ENCODE results near the gene CPSF4. TPM values are rescaled to one million over a fixed set of nuclear protein-coding genes. Genes with fewer than 3 reads are reported as not detected.

Gene CPSF4
- total RNA-seq, 1 donor from 2014 or later = 69.5 TPM

DNA sequence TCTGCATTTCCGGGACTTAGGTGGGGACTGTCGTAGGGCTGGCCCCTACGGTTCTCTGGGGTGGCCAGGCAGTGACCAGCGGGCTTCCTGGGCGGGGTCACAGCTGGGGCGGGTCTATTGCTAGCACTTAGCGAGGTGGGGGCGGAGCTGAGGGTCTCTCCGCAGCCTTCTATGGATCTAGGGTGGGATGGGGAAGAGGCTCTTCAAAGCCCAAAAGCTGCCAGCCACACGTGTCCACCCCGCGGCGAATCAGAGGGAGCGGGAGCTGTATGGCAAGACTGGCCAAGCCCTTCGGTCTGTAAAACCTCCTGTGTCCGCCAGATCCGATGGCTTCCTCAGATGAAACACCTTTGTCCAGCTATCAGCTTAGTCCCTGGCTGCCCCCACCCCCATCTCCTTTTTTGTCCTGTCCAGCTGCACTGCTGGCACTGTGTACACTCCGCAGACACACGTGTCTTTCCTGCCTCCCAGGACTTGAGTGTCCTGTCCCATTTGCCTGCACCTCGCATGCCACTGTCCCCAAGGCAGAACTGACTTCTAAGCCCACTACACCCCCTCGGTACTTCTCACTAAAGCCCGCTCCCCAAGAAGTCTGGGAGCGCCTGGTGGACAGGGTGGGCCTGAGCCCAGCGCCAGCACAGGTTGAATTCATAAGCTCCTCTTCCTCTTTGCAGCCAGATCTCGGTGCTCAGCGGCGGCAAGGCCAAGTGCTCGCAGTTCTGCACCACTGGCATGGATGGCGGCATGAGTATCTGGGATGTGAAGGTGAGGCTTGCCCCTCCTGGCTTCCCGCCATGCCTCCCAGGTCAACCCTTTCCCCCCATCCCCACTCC is 45.2 kb upstream of the CPSF4 start:
- peaks cover 14% of the 10 kb centered on the region for H3K4me1 Mint-ChIP-seq
- TF ChIP-seq, protein P1, sequence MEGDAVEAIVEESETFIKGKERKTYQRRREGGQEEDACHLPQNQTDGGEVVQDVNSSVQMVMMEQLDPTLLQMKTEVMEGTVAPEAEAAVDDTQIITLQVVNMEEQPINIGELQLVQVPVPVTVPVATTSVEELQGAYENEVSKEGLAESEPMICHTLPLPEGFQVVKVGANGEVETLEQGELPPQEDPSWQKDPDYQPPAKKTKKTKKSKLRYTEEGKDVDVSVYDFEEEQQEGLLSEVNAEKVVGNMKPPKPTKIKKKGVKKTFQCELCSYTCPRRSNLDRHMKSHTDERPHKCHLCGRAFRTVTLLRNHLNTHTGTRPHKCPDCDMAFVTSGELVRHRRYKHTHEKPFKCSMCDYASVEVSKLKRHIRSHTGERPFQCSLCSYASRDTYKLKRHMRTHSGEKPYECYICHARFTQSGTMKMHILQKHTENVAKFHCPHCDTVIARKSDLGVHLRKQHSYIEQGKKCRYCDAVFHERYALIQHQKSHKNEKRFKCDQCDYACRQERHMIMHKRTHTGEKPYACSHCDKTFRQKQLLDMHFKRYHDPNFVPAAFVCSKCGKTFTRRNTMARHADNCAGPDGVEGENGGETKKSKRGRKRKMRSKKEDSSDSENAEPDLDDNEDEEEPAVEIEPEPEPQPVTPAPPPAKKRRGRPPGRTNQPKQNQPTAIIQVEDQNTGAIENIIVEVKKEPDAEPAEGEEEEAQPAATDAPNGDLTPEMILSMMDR (IDR thresholded peaks at IDR 0.05; ENCODE audit: unreplicated experiment) = no peak
- H3K36me3 Mint-ChIP-seq = peaks cover 12% of the 10 kb centered on the region
- peak overlapping the region; percentile 86 for H3K4me3 Mint-ChIP-seq
- no peaks in the 10 kb centered on the region for H3K27me3 Mint-ChIP-seq (ENCODE audit: low read depth)
- H3K27ac Mint-ChIP-seq = peak overlapping the region; percentile 82
- DNase-seq (ENCODE audit: low spot score in 2 of 2, unreplicated experiment in 2 of 2) = no peak
- no peaks in the 10 kb centered on the region for H3K9me3 Mint-ChIP-seq

DNA sequence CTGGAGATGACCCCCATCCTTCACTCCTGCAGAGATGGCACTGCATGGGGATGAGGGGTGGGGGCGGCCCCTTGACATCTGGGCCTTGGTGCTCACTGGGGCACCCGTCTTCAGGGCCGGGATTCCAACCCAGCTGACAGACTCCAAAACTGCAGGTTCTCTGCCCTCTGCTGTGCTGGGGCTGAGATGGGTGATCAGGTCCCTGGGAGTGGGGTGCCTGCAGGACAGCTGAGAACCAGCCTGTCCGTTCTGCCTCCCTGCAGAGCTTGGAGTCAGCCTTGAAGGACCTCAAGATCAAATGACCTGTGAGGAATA is 44.6 kb upstream of the CPSF4 start:
- no peak for DNase-seq (ENCODE audit: low spot score in 2 of 2, unreplicated experiment in 2 of 2)
- Mint-ChIP-seq H3K4me1 (peaks cover 14% of the 10 kb centered on the region), H3K9me3 (no peaks in the 10 kb centered on the region), H3K36me3 (peaks cover 12% of the 10 kb centered on the region), H3K27me3 (ENCODE audit: low read depth) (no peaks in the 10 kb centered on the region), H3K27ac (no peak overlapping the region), H3K4me3 (peak overlapping the region; percentile 86)
- TF ChIP-seq, protein P1 (IDR thresholded peaks at IDR 0.05; ENCODE audit: unreplicated experiment) = no peak

DNA sequence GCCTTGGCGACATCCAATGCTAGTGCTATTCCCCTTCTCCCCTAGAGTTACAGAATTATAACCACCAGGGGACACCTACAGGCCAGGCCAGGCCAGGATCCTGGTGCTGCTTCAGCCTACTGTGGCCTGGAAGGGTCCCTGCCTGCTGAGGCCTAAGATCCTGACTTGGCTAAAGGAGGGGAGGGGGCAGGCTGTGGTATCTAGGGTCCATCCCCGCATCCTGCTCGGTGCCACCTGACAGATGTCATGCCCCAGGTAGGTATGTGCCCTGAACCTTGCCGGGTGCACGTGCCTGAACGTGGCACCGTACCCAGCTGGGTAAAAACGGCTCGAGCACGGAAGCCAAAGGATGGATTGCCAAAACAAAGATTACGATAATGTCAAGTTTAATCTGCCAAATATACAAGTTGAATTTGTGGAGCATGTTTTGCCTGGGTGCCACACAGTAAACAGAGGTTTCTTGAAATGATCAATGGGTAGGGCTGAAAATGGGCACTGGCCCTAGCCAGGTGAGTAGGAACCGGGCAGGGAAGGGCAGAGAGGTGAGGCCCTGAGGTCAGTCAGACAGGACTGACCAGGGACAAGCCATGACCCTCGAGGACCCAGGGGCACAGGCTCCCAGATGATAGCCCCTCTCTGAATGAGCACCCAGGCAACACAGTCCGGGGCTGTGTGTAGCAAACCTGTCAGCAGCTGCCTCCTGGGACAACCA is 43.0 kb upstream of the CPSF4 start:
- H3K4me1 Mint-ChIP-seq = peaks cover 14% of the 10 kb centered on the region
- peaks cover 15% of the 10 kb centered on the region for H3K36me3 Mint-ChIP-seq
- TF ChIP-seq, protein P1 (IDR thresholded peaks at IDR 0.05; ENCODE audit: unreplicated experiment) = no peak
- H3K27me3 Mint-ChIP-seq (ENCODE audit: low read depth) = no peaks in the 10 kb centered on the region
- H3K9me3 Mint-ChIP-seq = no peaks in the 10 kb centered on the region
- no peak for DNase-seq (ENCODE audit: low spot score in 2 of 2, unreplicated experiment in 2 of 2)
- peak overlapping the region; percentile 34 for H3K27ac Mint-ChIP-seq
- H3K4me3 Mint-ChIP-seq = no peak overlapping the region

DNA sequence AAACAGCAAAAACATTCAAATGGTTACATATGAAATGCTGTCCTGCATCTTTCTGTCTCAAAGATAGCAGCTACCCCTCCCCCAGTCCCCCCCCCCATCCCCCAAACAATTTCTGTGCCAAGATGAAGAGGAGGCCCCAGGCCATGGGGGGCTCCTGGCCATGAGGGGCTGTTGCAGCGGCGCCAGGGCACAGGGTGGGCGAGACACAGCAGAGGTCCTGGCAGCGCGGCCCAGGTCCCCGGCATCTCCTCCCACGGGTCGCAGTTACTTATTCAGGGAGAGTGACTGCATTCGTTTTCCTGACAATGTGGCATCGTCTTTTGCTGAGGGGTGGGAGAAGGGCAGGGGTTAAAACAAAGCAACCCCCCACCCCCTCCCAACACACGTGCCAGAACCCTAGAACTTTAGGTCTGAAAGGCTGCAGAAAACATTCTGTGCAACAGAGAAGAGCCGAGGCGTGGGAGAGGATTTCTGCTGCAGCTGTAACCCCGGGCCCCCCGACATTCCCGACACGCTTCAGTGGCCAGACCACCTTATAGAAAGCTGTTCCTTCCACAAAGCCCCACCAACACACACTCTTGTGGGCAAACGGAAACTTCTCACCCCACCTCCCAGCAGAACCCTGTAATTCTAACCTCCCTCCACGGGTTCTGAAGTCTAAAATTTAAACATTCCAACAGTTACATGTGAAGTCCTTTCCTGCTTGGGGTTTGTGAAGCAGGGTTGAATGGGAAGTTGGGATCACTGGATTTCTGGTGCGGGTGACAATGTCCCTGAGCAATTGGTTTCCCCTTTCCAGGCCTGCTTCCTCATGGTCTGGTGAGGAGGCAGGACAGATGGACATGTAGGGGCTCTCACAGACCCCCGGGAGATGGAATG is 42.1 kb upstream of the CPSF4 start:
- no peak for DNase-seq (ENCODE audit: low spot score in 2 of 2, unreplicated experiment in 2 of 2)
- peak overlapping the region; percentile 30 for H3K27ac Mint-ChIP-seq

More for the DNA sequence above, 42.1 kb upstream of the CPSF4 start:
- no peaks in the 10 kb centered on the region for H3K27me3 Mint-ChIP-seq (ENCODE audit: low read depth)
- H3K36me3 Mint-ChIP-seq = peaks cover 21% of the 10 kb centered on the region
- H3K4me3 Mint-ChIP-seq = no peak overlapping the region
- TF ChIP-seq, protein P1 (IDR thresholded peaks at IDR 0.05; ENCODE audit: unreplicated experiment) = no peak
- H3K4me1 Mint-ChIP-seq = peaks cover 14% of the 10 kb centered on the region
- no peaks in the 10 kb centered on the region for H3K9me3 Mint-ChIP-seq
